Cardiac muscle cell (in vitro differentiated cells and primary cell): ENCODE measurements around the gene CLCA1. TPM values are rescaled to one million over a fixed set of nuclear protein-coding genes. Genes with fewer than 3 reads are reported as not detected.

ENCODE experiments used
- DNase-seq, 2 donors: peaks; one replicate each; pipeline versions ENCODE4 v3.0.0 to v3.0.0-alpha.2; 2010 to 2017; ENCODE audit warnings: low read depth in 1 of 2, low spot score in 1 of 2
- H3K27ac ChIP-seq: fragments of 200-600 bp; sonication (generic); 2 replicates; pipeline ENCODE4 v1.5.1; 2016
- H3K27me3 ChIP-seq: fragments of 200-600 bp; sonication (generic); 2 replicates; pipeline ENCODE4 v1.6.0; 2016; ENCODE audit warnings: control low read depth
- H3K36me3 ChIP-seq: fragments of 200-600 bp; sonication (generic); 2 replicates; pipeline ENCODE4 v1.5.1; 2016; ENCODE audit warnings: control low read depth
- H3K4me1 ChIP-seq: fragments of 200-600 bp; sonication (generic); 2 replicates; pipeline ENCODE4 v1.8.1; 2017; ENCODE audit warnings: low read depth, mild to moderate bottlenecking, mixed run types
- H3K4me3 ChIP-seq: fragments of 200-600 bp; sonication (generic); 2 replicates; pipeline ENCODE4 v1.5.1; 2016; ENCODE audit warnings: mild to moderate bottlenecking
- H3K9me3 ChIP-seq: fragments of 200-600 bp; sonication (generic); 2 replicates; pipeline ENCODE4 v1.5.1; 2017; ENCODE audit warnings: low read depth, mild to moderate bottlenecking, control low read depth
- CTCF ChIP-seq: IDR thresholded peaks from 2 replicates; pipeline ENCODE4 v1.5.1; 2012; ENCODE audit warnings: low read depth, mild to moderate bottlenecking, low read length
- polyA plus RNA-seq: library from polyadenylated mRNA; unstranded; fragments of >200 nt; fragmentation: Nextera tagmentation; extraction: Ambion mirVana; gene quantifications from 2 replicates; pipeline ENCODE4 v1.2.1, GENCODE V29; 2016
- total RNA-seq: library from RNA; depleted of rRNA; stranded (reverse); fragments of >200 nt; gene quantifications from 2 replicates; pipeline ENCODE4 v1.2.3, GENCODE V29; 2016

CLCA1 gene
- total and polyA plus RNA-seq, 2 experiments from 2014 or later = not detected

DNA sequence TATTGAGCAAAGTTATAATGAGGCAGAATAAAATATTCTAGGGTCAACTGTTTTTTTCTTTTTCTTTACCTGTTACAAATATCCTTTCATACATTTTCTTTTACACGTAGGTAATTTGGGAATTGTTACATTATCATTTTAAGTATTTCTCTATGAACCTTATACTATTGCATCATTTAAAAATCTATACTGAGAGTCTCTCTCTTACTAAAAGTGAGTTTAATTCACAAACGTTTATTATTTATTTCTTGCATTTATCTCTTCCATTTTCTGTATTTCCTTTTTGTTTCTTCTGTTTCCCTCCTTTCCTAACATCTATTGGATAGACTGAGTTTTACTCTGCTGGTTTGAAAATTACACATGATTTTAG, 52.8 kb downstream of the CLCA1 start:
- H3K4me1 ChIP-seq = no peaks in the 10 kb centered on the region
- H3K27ac ChIP-seq = no peak overlapping the region
- DNase-seq = no peak
- H3K27me3 ChIP-seq = no peaks in the 10 kb centered on the region
- no peak overlapping the region for H3K4me3 ChIP-seq
- no peaks in the 10 kb centered on the region for H3K36me3 ChIP-seq
- no peak for TF ChIP-seq CTCF
- H3K9me3 ChIP-seq = no peaks in the 10 kb centered on the region

DNA sequence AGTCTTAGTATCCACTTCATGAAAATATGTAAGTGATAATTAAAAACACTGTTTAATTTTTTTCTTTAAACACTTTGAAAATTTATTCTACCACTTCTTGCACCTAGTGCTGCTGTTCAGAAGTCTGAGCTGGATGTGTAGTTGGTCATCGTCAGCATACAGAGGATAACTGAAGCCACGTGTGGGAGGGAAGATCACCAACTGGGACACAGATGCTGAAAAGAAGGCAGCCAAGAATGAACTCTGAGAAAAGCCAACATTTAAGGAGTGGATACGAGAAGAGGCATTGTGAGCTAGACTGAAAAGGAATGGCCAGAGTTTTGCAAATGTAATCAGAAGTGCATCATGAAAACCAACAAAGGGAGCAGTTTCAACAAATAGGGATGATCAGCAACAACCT, 53.5 kb downstream of the CLCA1 start:
- Histone ChIP-seq H3K4me3 (no peak overlapping the region), H3K36me3 (no peaks in the 10 kb centered on the region), H3K27ac (no peak overlapping the region), H3K27me3 (no peaks in the 10 kb centered on the region), H3K9me3 (no peaks in the 10 kb centered on the region), H3K4me1 (no peaks in the 10 kb centered on the region)
- no peak for DNase-seq
- TF ChIP-seq CTCF = no peak

- DNase-seq = no peak
- H3K4me3 ChIP-seq = no peak overlapping the region
- no peaks in the 10 kb centered on the region for H3K4me1 ChIP-seq
- H3K27me3 ChIP-seq = no peaks in the 10 kb centered on the region
- no peak for TF ChIP-seq CTCF
- no peaks in the 10 kb centered on the region for H3K36me3 ChIP-seq
- H3K9me3 ChIP-seq = no peaks in the 10 kb centered on the region
- H3K27ac ChIP-seq = no peak overlapping the region
These were observed 55.1 kb downstream of the CLCA1 start for GRCh38 chr1:86523670-86524354.

- no peak for DNase-seq
- no peaks in the 10 kb centered on the region for H3K9me3 ChIP-seq
- TF ChIP-seq CTCF = no peak
- no peak overlapping the region for H3K27ac ChIP-seq
- no peaks in the 10 kb centered on the region for H3K36me3 ChIP-seq
- H3K27me3 ChIP-seq = no peaks in the 10 kb centered on the region
- H3K4me1 ChIP-seq = no peaks in the 10 kb centered on the region
- H3K4me3 ChIP-seq = no peak overlapping the region
These were observed 58.6 kb downstream of the CLCA1 start for GRCh38 chr1:86527306-86527705.

GRCh38 chr1:86530211-86530845, 61.6 kb downstream of the CLCA1 start:
- Histone ChIP-seq H3K9me3 (no peaks in the 10 kb centered on the region), H3K4me3 (no peak overlapping the region), H3K36me3 (no peaks in the 10 kb centered on the region), H3K27me3 (no peaks in the 10 kb centered on the region), H3K4me1 (no peaks in the 10 kb centered on the region), H3K27ac (no peak overlapping the region)
- TF ChIP-seq CTCF = no peak
- no peak for DNase-seq
